ENCODE measurements around the gene EFHD2.

Gene EFHD2

DNA sequence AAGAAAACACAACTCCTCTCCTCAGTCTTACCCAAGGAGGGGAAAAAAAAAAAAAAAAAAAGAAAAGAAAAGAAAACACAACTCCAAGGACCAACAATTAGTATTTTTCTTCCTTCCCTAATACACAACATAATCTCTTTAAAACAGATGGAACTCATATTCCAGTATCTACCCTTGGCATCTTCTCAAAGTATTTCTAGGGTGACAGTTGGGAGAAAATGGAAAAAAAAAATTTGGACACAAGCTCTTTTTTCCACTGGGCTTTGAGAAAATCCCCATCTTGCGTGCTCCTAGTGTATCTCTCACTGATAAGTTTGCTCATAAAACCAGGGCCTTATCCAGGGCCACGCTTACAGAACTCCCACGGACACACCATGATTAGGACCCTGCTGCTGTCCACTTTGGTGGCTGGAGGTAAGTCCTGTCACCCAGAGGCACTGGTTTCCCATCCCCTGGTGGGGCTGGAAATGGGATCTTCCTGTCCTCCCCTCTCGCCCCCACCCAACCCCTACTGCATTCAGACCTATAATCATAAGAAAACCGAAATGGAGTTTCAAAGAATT lies 66.1 kb downstream of the EFHD2 start, which contains the start of gene CELA2B:
CELA2B (plus strand) TSS at position 353 of the 563 bp plus-strand sequence; CDS start at position 375, 22 bp downstream.
- H3K27ac ChIP-seq: no peak within 1 kb of the TSS
- H3K36me3 ChIP-seq (replicated peaks): no peaks in the 10 kb centered on the region
- in situ Hi-C loops (cut with HindIII; ENCODE audit: low pct_ligation_motif_present, low sequenced_read_pairs): no loop called here
- no peaks in the 10 kb centered on the region for H3K27me3 ChIP-seq (replicated peaks)
- no peak within 1 kb of the TSS for H3K4me3 ChIP-seq (ENCODE audit: low read depth, low read length)
- no peak for DNase-seq
- no peak for TF ChIP-seq CTCF (IDR thresholded peaks at IDR 0.05; ENCODE audit: low read depth, low read length, missing control alignments)

DNA sequence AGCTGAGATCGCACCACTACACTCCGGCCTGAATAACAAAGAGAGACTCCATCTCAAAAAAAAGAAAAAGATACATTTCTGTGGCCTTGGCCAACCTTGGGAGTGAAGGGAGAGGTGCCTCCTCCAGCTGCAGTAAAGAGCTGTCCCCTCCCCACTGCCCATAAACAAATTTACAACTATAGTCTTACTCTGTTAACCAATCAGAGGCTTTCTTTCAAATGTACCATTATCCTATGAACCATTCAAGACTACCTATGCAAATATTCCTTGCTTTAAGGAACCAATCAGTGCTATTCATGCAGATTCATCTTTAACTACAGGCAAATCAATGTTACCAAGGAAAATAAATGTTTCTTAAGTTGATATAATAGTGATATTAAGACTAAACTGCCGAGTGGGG lies 67.2 kb downstream of the EFHD2 start:
- in situ Hi-C loops (cut with HindIII; ENCODE audit: low pct_ligation_motif_present, low sequenced_read_pairs): no loop called here
- Histone ChIP-seq H3K27me3 (replicated peaks) (no peaks in the 10 kb centered on the region), H3K27ac (no peak overlapping the region), H3K36me3 (replicated peaks) (no peaks in the 10 kb centered on the region), H3K4me3 (ENCODE audit: low read depth, low read length) (no peak overlapping the region)
- no peak for TF ChIP-seq CTCF (IDR thresholded peaks at IDR 0.05; ENCODE audit: low read depth, low read length, missing control alignments)
- no peak for DNase-seq

- no peak overlapping the region for H3K27ac ChIP-seq
- TF ChIP-seq CTCF (IDR thresholded peaks at IDR 0.05; ENCODE audit: low read depth, low read length, missing control alignments): no peak
- H3K4me3 ChIP-seq (ENCODE audit: low read depth, low read length): no peak overlapping the region
- no peaks in the 10 kb centered on the region for H3K27me3 ChIP-seq (replicated peaks)
- in situ Hi-C loops (cut with HindIII; ENCODE audit: low pct_ligation_motif_present, low sequenced_read_pairs): no loop called here
- H3K36me3 ChIP-seq (replicated peaks): no peaks in the 10 kb centered on the region
- no peak for DNase-seq
These were observed 68.0 kb downstream of the EFHD2 start for GRCh38 chr1:15477646-15478212.

Measured in brain microvascular endothelial cell (primary cell).